HCT116 (cell line): Measurements from ENCODE around the gene CMC2. TPM values are rescaled to one million over a fixed set of nuclear protein-coding genes. Genes with fewer than 3 reads are reported as not detected.

ENCODE experiments used
- ATAC-seq: fragments of 200-7000 bp; cut with Tn5 transposase; 2 replicates; pipeline ENCODE4 v1.9.1; 2020; ENCODE audit warnings: mild to moderate bottlenecking, moderate library complexity
- BruUV-seq: library from RNA; stranded (reverse); fragments of 400-500 nt; replicated peaks from 2 replicates; lab custom pipeline; 2021; lab: Mats Ljungman, UMichigan
- CTCF ChIA-PET: fragments of 300-600 bp; sonication (Branson Sonifier 250); formaldehyde crosslinking; loops from one replicate; lab custom pipeline; 2021; ENCODE audit warnings: antibody characterized with exemption; lab: Charles Lee
- POLR2A ChIA-PET: fragments of 300-600, 350-600 bp; sonication (Branson Sonifier 250); formaldehyde crosslinking; loops from one replicate; lab custom pipeline; 2021; ENCODE audit warnings: antibody characterized with exemption; lab: Charles Lee
- RAD21 ChIA-PET, 2 experiments: fragments of 300-600 bp; sonication (Branson Sonifier 250); formaldehyde crosslinking; loops; one replicate each; lab custom pipeline; 2023; ENCODE audit warnings: low total read pairs in 2 of 2; ENCODE audit not compliant: uncharacterized antibody in 2 of 2, unreplicated experiment in 2 of 2, low non-redundant PET in 1 of 2; lab: Charles Lee
- DNase-seq: peaks from one replicate; pipeline ENCODE4 v3.0.0-alpha.2; 2010; ENCODE audit warnings: low read depth, low spot score
- H2AFZ ChIP-seq: fragments of 200-600 bp; shearing (Covaris generic), sonication (generic); 2 replicates; pipeline ENCODE4 v1.6.1; 2017; ENCODE audit warnings: low read depth, mixed run types, mixed read lengths, antibody characterized with exemption, low read length; ENCODE audit not compliant: poor library complexity, severe bottlenecking
- H3K27ac ChIP-seq: 2 replicates; pipeline ENCODE4 v1.5.1; 2012; ENCODE audit warnings: low read depth, low read length
- H3K27me3 ChIP-seq: fragments of 200-600 bp; sonication (generic); 2 replicates; pipeline ENCODE4 v1.6.1; 2016; ENCODE audit warnings: mixed run types, low read length, mixed read lengths; ENCODE audit not compliant: insufficient read depth
- H3K36me3 ChIP-seq, 2 experiments: fragments of 200-500 bp in 1 of 2; fragments of 200-600 bp in 1 of 2; sonication (Bioruptor generic) in 1 of 2; sonication (generic) in 1 of 2; 2 replicates each; pipeline versions ENCODE4 v1.5.1 to v1.6.1; 2014 to 2016; ENCODE audit warnings: low read length in 2 of 2, inconsistent platforms in 1 of 2, mixed read lengths in 1 of 2, mixed run types in 1 of 2; ENCODE audit not compliant: insufficient read depth in 2 of 2, control insufficient read depth in 1 of 2
- H3K4me1 ChIP-seq, 2 experiments: fragments of 200-600 bp in 1 of 2; sonication (generic) in 1 of 2; 2 replicates each; pipeline versions ENCODE4 v1.5.1 to v1.6.1; 2012 to 2017; ENCODE audit warnings: low read length in 2 of 2, inconsistent platforms in 1 of 2, mild to moderate bottlenecking in 1 of 2, mixed read lengths in 1 of 2, mixed run types in 1 of 2, moderate library complexity in 1 of 2; ENCODE audit not compliant: insufficient read depth in 2 of 2, control insufficient read depth in 1 of 2
- H3K4me2 ChIP-seq: fragments of 200-600 bp; sonication (generic); 2 replicates; pipeline ENCODE4 v1.6.1; 2017; ENCODE audit warnings: mixed run types, low read length, mixed read lengths
- H3K4me3 ChIP-seq, 2 experiments: fragments of 200-600 bp in 1 of 2; sonication (generic) in 1 of 2; replicated peaks in 1 of 2; 2 replicates each; pipeline ENCODE4 v1.5.1; 2011 to 2016; ENCODE audit warnings: low read length in 2 of 2, control low read depth in 1 of 2, low read depth in 1 of 2, mild to moderate bottlenecking in 1 of 2, mixed read lengths in 1 of 2, mixed run types in 1 of 2
- H3K79me2 ChIP-seq: fragments of 200-600 bp; sonication (generic); 2 replicates; pipeline ENCODE4 v1.6.1; 2017; ENCODE audit warnings: mild to moderate bottlenecking, mixed run types, low read length, moderate library complexity, mixed read lengths; ENCODE audit not compliant: insufficient read depth
- H3K9ac ChIP-seq: fragments of 200-600 bp; sonication (generic); 2 replicates; pipeline ENCODE4 v1.6.1; 2016; ENCODE audit warnings: low read length, mixed read lengths
- H3K9me2 ChIP-seq: fragments of 200-600 bp; sonication (generic), shearing (Covaris generic); 2 replicates; pipeline ENCODE4 v1.6.1; 2017; ENCODE audit warnings: mixed run types, mild to moderate bottlenecking, moderate library complexity; ENCODE audit not compliant: insufficient read depth
- H3K9me3 ChIP-seq, 2 experiments: fragments of 200-500 bp in 1 of 2; fragments of 200-600 bp in 1 of 2; sonication (Bioruptor generic) in 1 of 2; sonication (generic) in 1 of 2; 2 replicates each; pipeline ENCODE4 v1.6.1; 2014 to 2017; ENCODE audit warnings: low read length in 2 of 2, mixed read lengths in 2 of 2, inconsistent platforms in 1 of 2, low read depth in 1 of 2, mild to moderate bottlenecking in 1 of 2, mixed run types in 1 of 2, moderate library complexity in 1 of 2; ENCODE audit not compliant: control insufficient read depth in 1 of 2, insufficient read depth in 1 of 2
- H4K20me1 ChIP-seq: fragments of 200-600 bp; sonication (generic), shearing (Covaris generic); 2 replicates; pipeline ENCODE4 v1.6.1; 2017; ENCODE audit warnings: mixed run types, mild to moderate bottlenecking, moderate library complexity; ENCODE audit not compliant: insufficient read depth
- EZH2phosphoT487 ChIP-seq: fragments of 200-600 bp; IDR thresholded peaks from 2 replicates; pipeline ENCODE4 v1.6.1; 2018; ENCODE audit warnings: antibody characterized with exemption, borderline replicate concordance
- intact Hi-C: fragments of 100-400 bp; cut with micrococcal nuclease; formaldehyde crosslinking; loops from 2 replicates; pipeline ENCODE4 v1.10.0; 2022
- total RNA-seq: library from RNA; stranded (reverse); gene quantifications from one replicate; pipeline ENCODE4 v1.2.1, GENCODE V29; 2021; ENCODE audit not compliant: unreplicated experiment
- TF ChIP-seq, protein P1 (sequence below): IDR thresholded peaks from 2 replicates; pipeline ENCODE4 v1.6.1; 2012
- TF ChIP-seq, protein P2 (sequence below), 3 experiments: fragments of 200-600 bp in 1 of 3; sonication (generic) in 1 of 3; IDR thresholded peaks in 2 of 3; conservative IDR thresholded peaks in 1 of 3; 2 replicates each; pipeline ENCODE4 v1.5.1; 2012 to 2017; ENCODE audit warnings: low read depth in 2 of 3, low read length in 2 of 3, antibody characterized with exemption in 1 of 3, borderline replicate concordance in 1 of 3, control low read depth in 1 of 3, mild to moderate bottlenecking in 1 of 3, mixed read lengths in 1 of 3, mixed run types in 1 of 3, moderate library complexity in 1 of 3; ENCODE audit not compliant: insufficient read depth in 1 of 3

CMC2 gene
- total RNA-seq, 1 experiment from 2014 or later: 119 TPM

GRCh38 chr16:80969114-80969484 lies 37.6 kb downstream of the CMC2 start:
- no peaks in the 10 kb centered on the region for H3K36me3 ChIP-seq
- POLR2A ChIA-PET: no interaction called here
- H3K4me2 ChIP-seq: no peak overlapping the region
- no peaks in the 10 kb centered on the region for H3K9me2 ChIP-seq
- H2AFZ ChIP-seq: no peak overlapping the region
- no peak overlapping the region for H3K9ac ChIP-seq
- TF ChIP-seq, protein P1, sequence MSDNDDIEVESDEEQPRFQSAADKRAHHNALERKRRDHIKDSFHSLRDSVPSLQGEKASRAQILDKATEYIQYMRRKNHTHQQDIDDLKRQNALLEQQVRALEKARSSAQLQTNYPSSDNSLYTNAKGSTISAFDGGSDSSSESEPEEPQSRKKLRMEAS: no peak
- no peak for TF ChIP-seq EZH2phosphoT487
- TF ChIP-seq, protein P2, sequence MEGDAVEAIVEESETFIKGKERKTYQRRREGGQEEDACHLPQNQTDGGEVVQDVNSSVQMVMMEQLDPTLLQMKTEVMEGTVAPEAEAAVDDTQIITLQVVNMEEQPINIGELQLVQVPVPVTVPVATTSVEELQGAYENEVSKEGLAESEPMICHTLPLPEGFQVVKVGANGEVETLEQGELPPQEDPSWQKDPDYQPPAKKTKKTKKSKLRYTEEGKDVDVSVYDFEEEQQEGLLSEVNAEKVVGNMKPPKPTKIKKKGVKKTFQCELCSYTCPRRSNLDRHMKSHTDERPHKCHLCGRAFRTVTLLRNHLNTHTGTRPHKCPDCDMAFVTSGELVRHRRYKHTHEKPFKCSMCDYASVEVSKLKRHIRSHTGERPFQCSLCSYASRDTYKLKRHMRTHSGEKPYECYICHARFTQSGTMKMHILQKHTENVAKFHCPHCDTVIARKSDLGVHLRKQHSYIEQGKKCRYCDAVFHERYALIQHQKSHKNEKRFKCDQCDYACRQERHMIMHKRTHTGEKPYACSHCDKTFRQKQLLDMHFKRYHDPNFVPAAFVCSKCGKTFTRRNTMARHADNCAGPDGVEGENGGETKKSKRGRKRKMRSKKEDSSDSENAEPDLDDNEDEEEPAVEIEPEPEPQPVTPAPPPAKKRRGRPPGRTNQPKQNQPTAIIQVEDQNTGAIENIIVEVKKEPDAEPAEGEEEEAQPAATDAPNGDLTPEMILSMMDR (IDR thresholded peaks at IDR 0.05 in 2 of 3, conservative IDR thresholded peaks at IDR 0.05 in 1 of 3; ENCODE audit: borderline replicate concordance in 1 of 3, insufficient read depth in 1 of 3, low read depth in 2 of 3, low read length in 2 of 3): no peak
- BruUV-seq: no TSS peak
- H3K27ac ChIP-seq: no peak overlapping the region
- no peaks in the 10 kb centered on the region for H3K79me2 ChIP-seq
- H4K20me1 ChIP-seq: no peaks in the 10 kb centered on the region
- ATAC-seq (no peak), DNase-seq (no peak)
- no peaks in the 10 kb centered on the region for H3K9me3 ChIP-seq
- CTCF ChIA-PET: no interaction called here
- H3K4me1 ChIP-seq: 0 out of 4 replicates have a peak, but pooled peaks cover 0 to 3% of the 10 kb centered on the region in 2 experiments
- no peaks in the 10 kb centered on the region for H3K27me3 ChIP-seq
- no peak overlapping the region for H3K4me3 ChIP-seq
- intact Hi-C loops: no loop called here
- RAD21 ChIA-PET: no interaction called here

GRCh38 chr16:80968386-80969113 lies 38.1 kb downstream of the CMC2 start:
- BruUV-seq: no TSS peak
- H3K79me2 ChIP-seq: no peaks in the 10 kb centered on the region
- H3K27me3 ChIP-seq: no peaks in the 10 kb centered on the region
- TF ChIP-seq, protein P1: no peak
- no peak overlapping the region for H2AFZ ChIP-seq
- no peak overlapping the region for H3K4me2 ChIP-seq
- ChIA-PET POLR2A (no interaction called here), CTCF (no interaction called here), RAD21 (no interaction called here)
- H4K20me1 ChIP-seq: no peaks in the 10 kb centered on the region
- no peaks in the 10 kb centered on the region for H3K9me2 ChIP-seq
- no peaks in the 10 kb centered on the region for H3K36me3 ChIP-seq
- intact Hi-C loops: no loop called here
- no peak for ATAC-seq
- no peak for DNase-seq
- H3K4me1 ChIP-seq: no peaks in the 10 kb centered on the region
- H3K9ac ChIP-seq: no peak overlapping the region
- H3K9me3 ChIP-seq: no peaks in the 10 kb centered on the region
- no peak overlapping the region for H3K4me3 ChIP-seq
- no peak overlapping the region for H3K27ac ChIP-seq
